GM13977 (cell line): ENCODE data around the gene PER2.

Experiments used
- DNase-seq: peaks from one replicate; pipeline ENCODE4 v3.0.0; 2012; ENCODE audit warnings: low spot score
- CTCF ChIP-seq: IDR thresholded peaks from 2 replicates; pipeline ENCODE4 v1.5.1; 2012; ENCODE audit warnings: mild to moderate bottlenecking, control low read depth; ENCODE audit not compliant: insufficient read depth; ENCODE audit errors: extremely low read depth, missing control alignments
- in situ Hi-C: fragments of 300-500 bp; cut with MboI; formaldehyde crosslinking; loops from one replicate; pipeline ENCODE4 v1.12.0; 2022; ENCODE audit warnings: low sequenced_read_pairs, low pct_unique_long_range_greater_than_20kb, mixed read lengths, inconsistent platforms; ENCODE audit not compliant: unreplicated experiment

The PER2 gene

DNA sequence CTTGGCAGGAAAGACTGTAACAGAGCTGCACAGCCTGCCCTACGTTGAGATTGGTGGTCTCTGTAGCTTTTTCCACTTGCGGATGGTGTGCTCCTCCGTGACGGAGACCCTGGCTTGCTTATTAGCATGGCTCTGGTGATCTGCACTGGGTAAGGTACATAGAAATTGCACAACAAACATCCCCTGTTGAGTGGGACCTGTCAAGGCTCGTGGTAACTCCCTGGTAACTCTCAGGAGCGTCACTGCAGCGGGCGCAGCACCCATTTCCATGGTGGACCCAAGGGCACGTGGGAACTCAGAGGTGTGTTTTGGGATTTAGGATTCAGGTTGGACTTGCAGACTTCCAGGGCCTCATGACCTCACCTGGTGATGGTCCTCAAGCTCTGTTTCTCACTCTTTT, 33.1 kb upstream of the PER2 start:
- in situ Hi-C loops: no loop called here
- TF ChIP-seq CTCF: no peak

GRCh38 chr2:238320648-238321281, 32.4 kb upstream of the PER2 start:
- TF ChIP-seq CTCF: no peak
- in situ Hi-C loops: no loop called here
- peak; percentile 36 for DNase-seq

More for the DNA sequence above, 33.1 kb upstream of the PER2 start:
- DNase-seq: no peak

DNA sequence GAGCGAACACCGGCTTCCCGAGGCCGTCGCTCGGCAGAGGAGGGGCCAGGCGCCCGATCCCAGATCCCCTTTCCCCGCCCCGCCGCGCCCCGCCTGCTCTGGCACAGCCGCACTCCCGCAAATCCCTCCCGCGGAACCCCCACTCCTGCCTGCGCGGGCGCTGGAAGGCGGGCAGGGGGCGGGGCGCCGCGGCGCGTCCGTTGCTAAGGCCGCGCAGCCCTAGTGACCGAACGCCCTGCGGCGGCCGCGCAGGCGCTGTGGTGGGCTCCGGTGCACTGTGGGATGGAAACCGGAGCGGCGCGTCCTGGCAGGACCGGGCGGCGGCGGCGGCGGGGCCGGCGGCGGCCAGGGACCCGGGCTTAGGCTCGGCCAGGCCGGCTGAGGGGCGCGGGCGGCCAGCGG, 31.8 kb upstream of the PER2 start, which contains the start of gene TRAF3IP1:
TSS of gene TRAF3IP1 (plus strand) at position 273 of the 402 bp plus-strand sequence. CDS start 145 bp downstream, outside the sequence.
- DNase-seq: peak; percentile 99
- TF ChIP-seq CTCF: no peak
- in situ Hi-C loops: no loop called here

GRCh38 chr2:238315031-238315595, 26.7 kb upstream of the PER2 start:
- in situ Hi-C loops: no loop called here
- no peak for TF ChIP-seq CTCF
- DNase-seq: no peak

GRCh38 chr2:238314576-238314975, 26.2 kb upstream of the PER2 start:
- DNase-seq: no peak
- in situ Hi-C loops: no loop called here
- no peak for TF ChIP-seq CTCF

DNA sequence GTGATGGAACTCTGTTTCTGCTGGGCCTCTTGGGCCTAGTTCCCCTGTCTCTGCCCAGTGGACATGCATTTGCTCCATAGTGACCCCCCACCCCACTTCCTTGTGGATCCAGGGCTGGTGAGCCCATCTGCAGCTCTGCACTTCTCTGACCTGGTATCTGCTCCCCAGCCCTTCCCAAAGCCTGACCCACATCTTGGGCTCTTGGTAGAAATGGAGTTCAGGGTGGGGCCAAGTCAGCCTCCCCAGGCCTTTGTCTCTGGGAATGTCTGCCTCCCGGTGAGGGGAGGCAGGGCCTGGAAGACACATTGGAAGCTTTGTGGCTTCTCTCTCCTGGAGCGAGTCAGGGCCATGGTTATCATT, 25.6 kb upstream of the PER2 start:
- TF ChIP-seq CTCF: no peak
- in situ Hi-C loops: no loop called here
- no peak for DNase-seq
